Gastroesophageal sphincter (tissue), 4 donors: Measurements from ENCODE around the gene ARID3A. TPM values are rescaled to one million over a fixed set of nuclear protein-coding genes. Genes with fewer than 3 reads are reported as not detected.

ENCODE experiments used
- ATAC-seq: fragments of 150-250 bp; one replicate; pipeline ENCODE4 v1.9.1; 2016; ENCODE audit warnings: mild to moderate bottlenecking, moderate library complexity
- H3K27ac ChIP-seq, 4 donors: fragments of 200-600 bp; sonication (generic) in 3 of 4; 1 replicate in 3 of 4; 2 replicates in 1 of 4; pipeline ENCODE4 v1.5.1; 2016 to 2019
- H3K27me3 ChIP-seq: fragments of 200-600 bp; sonication (generic); one replicate; pipeline ENCODE4 v1.5.1; 2019
- H3K36me3 ChIP-seq, 2 donors: fragments of 200-600 bp; sonication (generic); one replicate each; pipeline ENCODE4 v1.5.1; 2019; ENCODE audit warnings: control low read depth in 1 of 2
- H3K4me1 ChIP-seq, 3 donors: fragments of 200-600 bp; sonication (generic); 1 replicate in 2 of 3; 2 replicates in 1 of 3; pipeline ENCODE4 v1.5.1; 2016 to 2019; ENCODE audit warnings: control low read depth in 2 of 3
- H3K4me3 ChIP-seq, 2 donors: fragments of 200-600 bp; sonication (generic); one replicate each; pipeline ENCODE4 v1.5.1; 2019; ENCODE audit warnings: mild to moderate bottlenecking in 1 of 2, moderate library complexity in 1 of 2
- H3K9me3 ChIP-seq, 3 donors: fragments of 200-600 bp; sonication (generic); one replicate each; pipeline ENCODE4 v1.5.1; 2017 to 2019; ENCODE audit warnings: control low read depth in 2 of 3
- EP300 ChIP-seq: sonication (generic); formaldehyde crosslinking; IDR thresholded peaks from one replicate; pipeline ENCODE4 v1.6.1; 2017; ENCODE audit warnings: antibody characterized with exemption, mild to moderate bottlenecking
- POLR2A ChIP-seq, 2 donors: fragments of 450-650 bp; IDR thresholded peaks; one replicate each; pipeline ENCODE4 v1.6.1; 2017; ENCODE audit warnings: antibody characterized with exemption in 2 of 2, mild to moderate bottlenecking in 2 of 2, moderate library complexity in 1 of 2
- POLR2AphosphoS5 ChIP-seq: sonication (generic); formaldehyde crosslinking; IDR thresholded peaks from one replicate; pipeline ENCODE4 v1.6.1; 2017; ENCODE audit warnings: antibody characterized with exemption
- WGBS, 2 donors: methylation state at CpG; one replicate each; pipeline ENCODE4 v1.1.5; 2018; ENCODE audit warnings: low coverage in 1 of 2; 5-methylcytosine and 5-hydroxymethylcytosine counted together
- total RNA-seq, 4 donors: library from RNA; depleted of rRNA; stranded (reverse); fragments of >200 nt; gene quantifications; one replicate each; pipeline ENCODE4 v1.1.0, GENCODE V29; 2016
- TF ChIP-seq, protein P1 (sequence below), 4 experiments: fragments of 200-600 bp in 2 of 4; fragments of 450-650 bp in 2 of 4; sonication (generic) in 1 of 4; IDR thresholded peaks; one replicate each; pipeline ENCODE4 v1.5.1; 2017 to 2019; ENCODE audit warnings: antibody characterized with exemption in 4 of 4, mild to moderate bottlenecking in 2 of 4, moderate library complexity in 2 of 4

ARID3A gene
- total RNA-seq, 4 donors from 2014 or later = 3.6 to 6.2 (median 4.9) TPM

DNA sequence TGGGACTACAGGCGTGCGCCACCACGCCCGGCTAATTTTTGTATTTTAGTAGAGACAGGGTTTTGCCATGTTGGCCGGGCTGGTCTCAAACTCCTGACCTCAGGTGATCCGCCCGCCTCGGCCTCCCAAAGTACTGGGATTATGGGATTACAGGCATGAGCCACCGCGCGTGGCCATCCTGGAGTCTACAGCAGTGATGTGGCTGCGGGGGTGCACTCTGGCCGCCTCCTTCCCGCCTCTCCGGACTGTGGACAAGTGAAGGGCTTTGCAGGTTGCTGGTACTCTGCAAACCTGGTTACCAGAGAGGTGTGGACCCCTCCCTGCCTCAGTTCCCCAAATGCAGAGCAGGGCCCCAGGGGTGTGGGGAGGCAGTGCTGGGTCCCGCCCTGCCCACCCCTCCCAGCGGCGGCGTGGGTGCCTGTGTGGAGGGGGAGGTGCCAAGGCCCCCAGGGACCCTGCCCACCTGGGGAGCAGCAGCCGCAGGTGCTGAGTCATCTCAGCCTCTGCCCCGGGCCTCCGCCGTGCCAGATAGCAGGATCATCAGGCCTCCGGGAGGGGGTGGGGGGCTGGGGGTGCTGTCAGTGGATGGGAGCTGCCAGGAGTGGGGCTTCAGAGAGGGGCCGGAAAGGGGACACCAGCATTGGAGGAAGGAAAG lies 23.1 kb downstream of the ARID3A start:
- 73% methylated on average over 2 of the region's 25 CpGs; no CpG with 5 or more reads in 1 of the 2 donors for WGBS, 2 donors
- no peak overlapping the region for H3K4me3 ChIP-seq
- H3K9me3 ChIP-seq = no peaks in the 10 kb centered on the region
- no peaks in the 10 kb centered on the region for H3K27me3 ChIP-seq
- TF ChIP-seq POLR2A (IDR thresholded peaks at IDR 0.05) (no peak), POLR2AphosphoS5 (no peak), EP300 (no peak)
- TF ChIP-seq, protein P1, sequence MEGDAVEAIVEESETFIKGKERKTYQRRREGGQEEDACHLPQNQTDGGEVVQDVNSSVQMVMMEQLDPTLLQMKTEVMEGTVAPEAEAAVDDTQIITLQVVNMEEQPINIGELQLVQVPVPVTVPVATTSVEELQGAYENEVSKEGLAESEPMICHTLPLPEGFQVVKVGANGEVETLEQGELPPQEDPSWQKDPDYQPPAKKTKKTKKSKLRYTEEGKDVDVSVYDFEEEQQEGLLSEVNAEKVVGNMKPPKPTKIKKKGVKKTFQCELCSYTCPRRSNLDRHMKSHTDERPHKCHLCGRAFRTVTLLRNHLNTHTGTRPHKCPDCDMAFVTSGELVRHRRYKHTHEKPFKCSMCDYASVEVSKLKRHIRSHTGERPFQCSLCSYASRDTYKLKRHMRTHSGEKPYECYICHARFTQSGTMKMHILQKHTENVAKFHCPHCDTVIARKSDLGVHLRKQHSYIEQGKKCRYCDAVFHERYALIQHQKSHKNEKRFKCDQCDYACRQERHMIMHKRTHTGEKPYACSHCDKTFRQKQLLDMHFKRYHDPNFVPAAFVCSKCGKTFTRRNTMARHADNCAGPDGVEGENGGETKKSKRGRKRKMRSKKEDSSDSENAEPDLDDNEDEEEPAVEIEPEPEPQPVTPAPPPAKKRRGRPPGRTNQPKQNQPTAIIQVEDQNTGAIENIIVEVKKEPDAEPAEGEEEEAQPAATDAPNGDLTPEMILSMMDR (IDR thresholded peaks at IDR 0.05) = no peak
- H3K4me1 ChIP-seq = peaks cover 0 to 15% (median 9%) of the 10 kb centered on the region in 3 donors
- ATAC-seq = no peak
- peaks cover 0 to 5% of the 10 kb centered on the region in 2 donors for H3K36me3 ChIP-seq
- no peak overlapping the region for H3K27ac ChIP-seq

DNA sequence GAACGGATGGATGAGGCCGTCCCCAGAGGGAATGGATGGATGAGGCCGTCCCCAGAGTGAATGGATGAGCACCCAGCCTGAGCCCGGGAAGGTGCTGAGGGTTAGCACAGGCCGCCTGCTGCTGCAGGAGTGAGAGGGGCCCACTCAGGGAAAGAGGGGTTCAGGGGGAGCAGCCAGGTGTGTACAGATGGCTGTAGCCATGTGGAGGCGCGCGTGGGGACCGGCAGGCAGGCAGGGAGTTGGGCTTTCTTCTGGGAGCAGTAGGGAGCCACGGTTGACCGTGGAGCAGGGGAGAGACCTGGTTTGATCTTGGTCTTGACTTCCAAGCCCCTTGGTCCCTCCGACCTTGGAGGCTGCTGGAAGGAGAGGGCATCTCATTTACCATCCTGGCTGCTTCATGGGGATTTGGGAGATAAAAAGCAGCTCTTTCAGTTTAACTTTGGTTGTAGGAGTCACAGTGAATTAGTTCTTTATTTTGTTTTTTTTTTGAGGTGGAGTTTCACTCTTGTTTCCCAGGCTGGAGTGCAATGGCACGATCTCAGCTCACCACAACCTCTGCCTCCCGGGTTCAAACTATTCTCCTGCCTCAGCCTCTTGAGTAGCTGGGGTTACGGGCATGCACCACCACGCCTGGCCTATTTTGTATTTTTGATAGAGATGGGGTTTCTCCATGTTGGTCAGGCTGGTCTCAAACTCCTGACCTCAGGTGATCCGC lies 24.7 kb downstream of the ARID3A start:
- TF ChIP-seq, protein P1 (IDR thresholded peaks at IDR 0.05) = no peak
- TF ChIP-seq EP300 = no peak
- no peak for TF ChIP-seq POLR2AphosphoS5
- TF ChIP-seq POLR2A (IDR thresholded peaks at IDR 0.05) = no peak
- Histone ChIP-seq H3K27me3 (no peaks in the 10 kb centered on the region), H3K4me3 (no peak overlapping the region), H3K27ac (no peak overlapping the region), H3K4me1 (peaks cover 0 to 15% (median 9%) of the 10 kb centered on the region in 3 donors), H3K36me3 (peaks cover 0 to 5% of the 10 kb centered on the region in 2 donors), H3K9me3 (no peaks in the 10 kb centered on the region)
- WGBS, 2 donors = 80 to 83% methylated on average over 14 of the region's 17 CpGs
- ATAC-seq = no peak

DNA sequence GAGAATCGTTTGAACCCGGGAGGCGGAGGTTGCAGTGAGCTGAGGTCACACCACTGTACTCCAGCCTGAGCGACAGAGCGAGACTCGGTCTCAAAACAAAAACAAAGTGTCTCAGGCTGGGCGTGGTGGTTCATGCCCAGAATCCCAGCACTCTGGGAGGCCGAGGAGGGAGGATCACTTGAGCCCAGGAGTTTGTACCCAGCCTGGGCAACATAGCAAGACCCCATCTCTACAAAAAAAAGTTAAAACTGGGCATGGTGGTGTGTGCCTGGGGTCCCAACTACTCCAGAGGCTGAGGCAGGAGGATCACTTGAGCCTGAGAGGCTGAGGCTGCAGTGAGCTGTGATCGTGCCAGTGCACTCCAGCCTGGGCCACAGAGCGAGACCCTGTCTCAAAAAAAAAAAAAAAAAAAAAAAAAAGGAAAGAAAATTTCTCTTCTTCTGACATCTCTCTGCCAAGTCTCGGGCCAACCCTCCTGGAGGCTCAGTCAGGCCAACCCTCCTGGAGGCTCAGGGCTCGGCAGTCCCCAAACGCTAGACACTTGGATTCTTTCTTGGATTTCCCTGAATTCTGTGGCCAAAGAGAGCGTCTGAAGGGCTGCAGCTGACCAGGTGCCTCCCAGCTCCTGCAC lies 26.3 kb downstream of the ARID3A start:
- ATAC-seq = no peak
- Histone ChIP-seq H3K27me3 (no peaks in the 10 kb centered on the region), H3K4me3 (no peak overlapping the region), H3K4me1 (peaks cover 0 to 15% (median 9%) of the 10 kb centered on the region in 3 donors), H3K9me3 (no peaks in the 10 kb centered on the region), H3K36me3 (peaks cover 0 to 5% of the 10 kb centered on the region in 2 donors), H3K27ac (no peak overlapping the region)
- 87 to 90% methylated on average over 2 to 4 of the region's 14 CpGs for WGBS, 2 donors
- TF ChIP-seq, protein P1 (IDR thresholded peaks at IDR 0.05) = no peak
- TF ChIP-seq EP300 = no peak
- no peak for TF ChIP-seq POLR2AphosphoS5
- no peak for TF ChIP-seq POLR2A (IDR thresholded peaks at IDR 0.05)

DNA sequence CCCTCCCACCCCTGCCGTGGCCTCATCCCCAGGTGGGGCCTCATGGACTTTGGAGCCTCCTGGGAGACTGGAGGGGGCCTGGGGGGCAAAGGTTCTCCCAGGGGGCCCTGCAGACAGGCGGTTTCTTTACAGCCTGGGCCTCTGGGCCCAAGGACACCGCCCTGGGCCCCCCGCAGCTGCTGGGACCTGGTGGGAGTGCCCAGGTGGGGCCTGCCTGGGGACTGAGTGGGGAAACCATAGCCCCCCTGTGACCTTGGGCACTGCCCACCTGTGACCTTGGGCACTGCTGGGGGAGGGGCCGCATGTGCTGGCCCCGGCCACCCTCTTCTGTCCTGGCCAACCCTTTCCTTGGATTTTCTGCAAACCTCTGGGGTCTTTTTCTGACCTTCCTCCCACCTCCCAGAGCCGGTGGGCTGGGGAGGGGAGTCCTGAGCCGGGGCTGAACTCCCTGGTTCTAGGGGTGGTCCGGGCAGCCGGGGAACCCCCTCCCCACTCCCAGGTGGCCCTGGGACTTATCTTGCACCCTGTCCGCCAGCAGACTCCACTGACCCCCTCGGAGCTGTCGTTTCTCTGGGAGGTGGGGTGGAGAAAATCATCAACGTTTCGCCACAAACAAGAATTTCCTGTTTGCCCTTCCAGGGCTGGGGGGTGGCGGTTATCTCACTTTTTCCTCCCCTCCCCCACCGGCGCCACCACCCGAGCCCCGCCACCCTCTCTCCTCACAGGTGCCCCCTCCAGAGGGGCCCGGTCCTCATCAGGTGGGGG lies 27.0 kb downstream of the ARID3A start:
- TF ChIP-seq POLR2A (IDR thresholded peaks at IDR 0.05) (no peak), POLR2AphosphoS5 (no peak)
- TF ChIP-seq, protein P1 (IDR thresholded peaks at IDR 0.05) = no peak
- H3K4me3 ChIP-seq = no peak overlapping the region
- no peaks in the 10 kb centered on the region for H3K9me3 ChIP-seq
- no peak for ATAC-seq
- peaks cover 0 to 15% (median 9%) of the 10 kb centered on the region in 3 donors for H3K4me1 ChIP-seq
- no peak overlapping the region for H3K27ac ChIP-seq
- WGBS, 2 donors = 20 to 34% methylated on average over 1 to 5 of the region's 21 CpGs
- no peaks in the 10 kb centered on the region for H3K27me3 ChIP-seq
- peaks cover 0 to 1% of the 10 kb centered on the region in 2 donors for H3K36me3 ChIP-seq
